HG03342 (cell line): ENCODE results near the gene FBXO21.
"Not testable (repeated sequence)": the region's sequence is repeated elsewhere in the genome, so short reads cannot be mapped to it uniquely, and the experiment has no call there.

Experiments
- ATAC-seq: cut with Tn5 transposase; IDR thresholded peaks from one replicate; pipeline ENCODE4 v1.9.1; 2021; ENCODE audit warnings: mild to moderate bottlenecking, moderate library complexity; ENCODE audit not compliant: unreplicated experiment

Gene FBXO21

DNA sequence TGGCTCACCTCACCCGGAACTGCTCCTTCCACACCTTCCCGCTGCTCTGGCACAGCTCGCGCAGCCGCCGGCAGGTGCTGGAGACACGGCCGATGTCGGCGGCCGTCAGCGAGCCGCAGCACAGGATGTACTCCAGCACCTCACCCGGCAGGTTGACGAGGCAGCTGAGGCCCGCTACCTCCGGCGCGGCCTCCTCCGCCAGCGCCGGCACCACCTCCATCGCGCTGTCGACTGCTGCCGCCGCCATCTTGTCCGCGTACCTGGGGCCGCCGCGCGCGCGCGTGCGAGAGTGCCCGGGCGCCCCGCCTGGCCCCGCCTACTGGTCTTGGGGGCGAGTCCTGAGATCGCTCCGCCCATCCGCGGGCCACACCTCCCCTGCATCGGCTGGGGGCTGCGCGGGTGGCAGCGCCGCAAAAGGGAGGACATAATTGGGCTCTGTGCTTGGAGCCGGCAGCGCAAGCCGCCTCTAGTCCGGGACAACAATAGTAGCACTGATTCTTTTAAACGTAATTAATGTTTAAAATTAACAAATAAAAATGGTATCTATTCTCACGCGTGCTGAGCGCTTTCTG is at the start of gene FBXO21:
Gene FBXO21, minus strand, starts transcription at position 261 of the 572 bp plus-strand sequence. Its CDS starts 14 bp downstream, at position 247.
- peak; percentile 90 for ATAC-seq

DNA sequence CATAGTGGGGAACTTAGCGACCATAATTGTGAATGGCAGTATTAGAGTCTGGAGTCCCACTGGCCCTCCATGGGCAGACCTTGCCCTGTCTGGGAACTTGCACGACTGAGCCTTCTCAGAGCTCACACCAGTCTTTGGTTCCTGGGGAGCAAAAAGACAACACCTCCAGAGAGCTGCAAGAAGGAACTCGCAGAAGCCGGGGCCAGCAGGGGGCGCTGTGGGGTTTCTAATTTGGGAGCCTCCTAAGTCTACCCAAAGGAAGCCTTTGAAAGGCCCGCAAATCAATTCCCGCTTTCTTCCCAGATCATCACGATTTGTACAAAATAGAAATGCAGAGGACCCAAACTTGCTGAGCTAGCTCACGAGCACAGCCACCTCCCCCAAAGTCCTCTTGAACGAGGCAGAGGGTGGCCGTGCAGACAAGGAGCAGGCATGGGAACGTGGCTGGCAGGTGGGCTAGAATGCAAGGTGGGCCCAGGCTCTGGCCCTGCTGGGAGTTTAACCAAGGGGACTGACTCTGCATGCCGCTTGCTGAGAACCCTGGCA is 46.3 kb upstream of the FBXO21 start:
- ATAC-seq: no peak

DNA sequence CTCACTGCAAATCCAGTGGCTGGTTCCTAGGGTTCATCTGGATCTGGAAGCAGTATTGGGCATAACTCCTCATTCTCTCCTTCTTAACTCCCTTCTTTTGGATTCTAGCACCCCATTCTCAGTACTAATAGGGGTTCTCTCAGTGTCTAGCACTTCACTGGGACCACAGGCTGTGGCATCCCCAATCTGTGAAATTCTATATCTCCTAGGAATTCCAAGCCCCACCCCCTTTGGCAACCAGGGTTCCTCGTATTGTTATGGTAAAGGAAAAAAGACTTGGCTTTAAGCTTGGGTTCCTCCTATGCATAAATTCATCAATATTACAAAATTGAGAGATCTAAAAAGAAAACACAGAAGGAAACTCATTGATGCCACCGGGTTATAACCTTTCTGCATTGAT is 45.0 kb upstream of the FBXO21 start:
- no peak for ATAC-seq

DNA sequence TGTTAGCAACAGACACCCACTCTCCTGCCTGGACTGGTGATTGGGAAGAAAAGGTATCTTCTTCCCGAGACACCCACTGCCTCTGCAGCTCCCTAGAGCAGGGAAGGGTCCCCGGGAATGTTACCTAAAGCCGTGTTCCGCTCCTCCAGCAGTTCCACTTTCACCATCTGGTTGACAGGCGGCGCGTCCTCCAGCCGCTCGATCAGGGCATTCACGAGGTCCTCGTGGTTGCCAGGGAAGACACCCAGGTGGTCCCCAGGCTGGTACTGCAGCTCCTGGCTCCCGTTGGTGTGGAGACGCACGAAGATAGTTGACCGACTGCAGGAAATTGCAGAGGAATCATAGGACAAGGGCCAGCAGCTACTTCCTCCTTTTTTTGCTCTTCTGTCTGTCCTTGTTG is 44.2 kb upstream of the FBXO21 start:
- ATAC-seq: no peak

- ATAC-seq: no peak
Measured at GRCh38 chr12:117231750-117232149, 41.5 kb upstream of the FBXO21 start.

DNA sequence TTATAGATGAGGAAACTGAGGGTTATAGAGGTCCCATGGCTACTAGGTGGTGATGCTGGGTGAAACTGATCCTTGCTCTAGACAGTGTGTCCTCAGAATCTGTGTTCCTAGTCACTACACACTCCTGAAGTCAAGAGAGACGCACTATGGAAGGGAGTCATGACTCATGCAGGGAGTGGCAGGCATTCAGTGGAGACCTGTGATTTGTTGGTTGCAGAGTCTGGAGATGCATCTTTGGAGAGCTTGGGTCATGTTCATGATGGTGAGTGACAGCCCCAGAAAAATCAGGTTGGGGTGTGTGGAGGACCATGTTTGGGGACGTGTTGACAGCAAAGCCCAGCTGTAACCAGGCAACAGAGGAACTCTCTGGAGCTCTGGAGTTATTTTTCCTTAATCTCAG is 38.0 kb upstream of the FBXO21 start:
- no peak for ATAC-seq

DNA sequence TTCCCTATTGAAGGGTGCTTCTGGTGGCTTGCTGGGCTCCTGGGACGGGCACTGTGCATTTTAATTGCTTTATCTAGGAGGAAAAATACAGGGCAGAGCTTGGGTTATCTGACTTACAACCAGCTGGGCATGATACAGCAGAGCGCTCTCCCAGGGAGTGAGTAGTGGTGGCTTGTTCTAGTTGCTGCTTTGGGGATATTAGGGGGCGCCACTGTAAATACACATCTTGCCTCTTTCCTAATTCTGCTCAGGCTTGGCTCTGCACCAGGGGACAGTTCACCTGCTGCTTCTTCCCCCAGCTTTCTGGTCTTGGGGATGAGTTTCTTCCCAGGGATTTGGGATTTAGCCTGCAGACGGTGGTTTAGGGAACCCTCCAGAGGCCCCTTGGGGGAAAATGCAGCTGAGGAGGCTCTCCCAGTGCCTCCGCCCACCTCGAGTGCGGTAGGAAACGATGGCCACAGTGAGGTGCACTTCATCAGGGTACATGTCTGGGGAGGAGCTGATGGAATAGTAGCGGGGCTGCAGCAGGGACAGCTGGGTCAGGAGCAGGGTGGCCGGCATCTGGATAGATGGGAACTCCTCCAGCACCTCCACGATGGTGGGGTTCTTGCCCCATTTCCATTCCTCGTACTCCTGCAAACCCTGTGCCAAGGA is 36.9 kb upstream of the FBXO21 start:
- ATAC-seq: no peak

- no peak for ATAC-seq
Measured at GRCh38 chr12:117226505-117226904, 36.2 kb upstream of the FBXO21 start.

DNA sequence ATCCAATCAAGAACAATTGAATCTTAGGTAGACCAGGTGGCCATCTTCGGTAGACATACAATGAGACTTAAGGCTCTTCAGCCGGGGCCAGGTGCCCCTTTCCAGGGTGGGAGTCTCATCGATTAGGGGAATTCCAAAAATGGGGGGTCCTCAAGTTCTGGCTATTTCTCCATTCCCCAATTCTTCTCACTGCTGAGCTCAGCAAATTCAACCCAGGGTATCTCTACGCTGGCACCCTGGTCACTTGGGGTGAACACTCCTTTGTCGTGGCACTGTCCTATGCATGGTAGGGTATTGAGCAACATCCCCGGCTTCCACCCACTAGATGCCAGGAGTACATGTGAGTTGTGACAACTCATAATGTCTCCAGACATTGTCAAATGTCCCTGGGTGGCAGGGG is 34.9 kb upstream of the FBXO21 start:
- ATAC-seq: no peak

DNA sequence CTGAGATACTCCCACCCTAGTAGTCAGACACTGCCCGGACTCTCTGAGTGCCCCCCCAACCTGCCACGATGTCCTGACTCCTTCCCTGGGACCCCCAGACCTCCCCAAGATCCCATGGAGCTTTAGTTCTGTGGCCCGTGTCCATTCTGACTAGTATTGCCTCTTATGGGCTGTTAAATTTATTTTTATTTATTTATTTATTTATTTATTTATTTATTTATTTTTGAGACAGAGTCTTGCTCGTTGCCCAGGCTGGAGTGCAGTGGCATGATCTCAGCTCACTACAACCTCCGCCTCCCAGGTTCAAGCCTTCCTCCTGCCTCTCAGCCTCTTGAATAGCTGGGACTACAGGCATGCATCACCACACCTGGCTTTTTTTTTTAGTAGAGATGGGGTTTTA is 30.7 kb upstream of the FBXO21 start:
- not testable (repeated sequence) for ATAC-seq

DNA sequence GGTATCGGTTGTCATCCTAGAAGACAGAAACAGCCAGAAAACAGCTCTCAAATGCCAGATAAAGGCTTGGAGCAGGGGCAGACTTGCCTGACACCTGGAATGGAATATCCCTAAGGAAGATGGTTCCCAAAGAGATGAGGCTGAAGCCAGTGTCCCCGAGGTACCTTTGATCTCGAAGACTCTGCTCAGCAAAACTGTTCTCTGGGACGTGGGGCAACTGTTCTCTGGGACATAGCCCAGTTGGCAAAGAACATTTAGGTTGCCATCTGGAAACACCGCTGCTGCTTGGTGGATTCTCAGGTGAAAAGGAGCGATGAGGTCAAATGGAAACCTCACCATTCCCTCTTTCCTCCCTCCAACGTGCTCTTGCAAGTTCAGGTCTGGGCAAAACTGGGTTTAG is 27.9 kb upstream of the FBXO21 start:
- ATAC-seq: no peak

DNA sequence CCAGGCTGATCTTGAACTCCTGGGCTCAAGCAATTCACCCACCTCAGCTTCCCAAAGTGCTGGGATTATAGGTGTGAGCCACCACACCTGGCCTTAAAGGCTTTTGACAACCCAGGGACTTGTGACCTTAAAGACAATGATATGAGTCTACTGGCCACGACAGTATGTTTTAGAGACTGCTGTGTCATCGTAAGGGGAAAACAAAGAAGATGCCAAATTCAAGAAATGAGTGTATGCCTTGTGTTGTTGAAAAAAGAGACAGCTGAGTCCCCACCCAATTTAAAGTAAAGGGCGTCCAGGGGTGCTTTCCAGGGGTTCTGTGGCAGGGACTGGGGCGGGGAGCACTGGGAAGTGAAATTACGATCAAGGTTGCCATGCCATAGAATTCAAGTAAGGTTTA is 26.4 kb upstream of the FBXO21 start:
- ATAC-seq: no peak

- ATAC-seq: no peak
Measured at GRCh38 chr12:117214797-117215196, 24.5 kb upstream of the FBXO21 start.

- ATAC-seq: no peak
Measured at GRCh38 chr12:117213295-117213808, 23.1 kb upstream of the FBXO21 start.

GRCh38 chr12:117212563-117213190 is 22.4 kb upstream of the FBXO21 start:
- ATAC-seq: no peak

DNA sequence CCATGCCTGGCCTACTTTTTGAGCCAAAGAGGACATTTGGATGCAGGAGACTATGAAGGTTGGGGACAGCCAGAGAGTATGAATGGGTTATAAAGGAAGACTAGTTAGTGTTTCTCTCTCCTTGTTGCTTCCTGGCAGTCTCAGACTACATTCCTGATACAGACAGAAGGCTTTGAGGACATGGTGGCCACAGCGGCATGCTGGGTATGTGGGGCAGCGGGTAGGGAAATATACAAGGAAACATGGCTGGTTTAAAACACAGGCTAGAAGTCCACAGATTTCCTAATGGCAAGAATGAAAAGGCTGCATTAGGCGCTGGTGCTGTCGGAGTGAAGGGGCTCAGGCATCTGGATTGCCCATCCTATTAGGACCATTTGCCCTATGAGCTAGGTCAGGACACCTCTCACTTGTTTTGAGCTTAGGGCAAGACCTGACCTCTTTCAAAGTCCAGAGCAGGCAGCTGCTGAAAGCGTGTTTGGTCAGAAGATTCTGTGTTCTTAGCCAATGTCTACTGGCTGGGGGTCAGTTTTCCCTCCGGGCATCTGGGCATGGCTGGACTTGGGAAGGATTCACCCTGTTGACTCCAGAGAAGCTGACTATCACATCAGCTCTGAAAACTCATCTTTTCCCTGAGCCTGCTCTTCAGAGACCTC is 20.1 kb upstream of the FBXO21 start:
- no peak for ATAC-seq

DNA sequence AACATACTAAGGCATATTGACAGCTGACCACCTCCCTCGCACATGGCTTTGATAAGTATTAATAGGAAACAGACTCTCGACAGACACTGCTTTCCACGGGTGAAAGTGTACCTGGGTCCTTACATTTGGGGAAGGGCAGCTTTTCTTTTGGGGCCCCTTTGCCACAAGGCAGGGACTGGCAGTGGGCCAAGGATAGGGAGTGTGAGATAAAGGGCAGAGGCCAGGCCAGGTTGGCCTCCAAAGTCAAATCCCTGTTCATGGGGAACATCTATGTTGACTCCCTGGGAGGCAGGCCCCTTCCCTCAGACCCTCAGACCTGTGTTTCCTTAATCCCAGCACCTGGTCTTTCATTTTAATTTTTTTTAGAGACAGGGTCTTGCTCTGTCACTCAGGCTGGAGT is 19.4 kb upstream of the FBXO21 start:
- ATAC-seq: no peak

DNA sequence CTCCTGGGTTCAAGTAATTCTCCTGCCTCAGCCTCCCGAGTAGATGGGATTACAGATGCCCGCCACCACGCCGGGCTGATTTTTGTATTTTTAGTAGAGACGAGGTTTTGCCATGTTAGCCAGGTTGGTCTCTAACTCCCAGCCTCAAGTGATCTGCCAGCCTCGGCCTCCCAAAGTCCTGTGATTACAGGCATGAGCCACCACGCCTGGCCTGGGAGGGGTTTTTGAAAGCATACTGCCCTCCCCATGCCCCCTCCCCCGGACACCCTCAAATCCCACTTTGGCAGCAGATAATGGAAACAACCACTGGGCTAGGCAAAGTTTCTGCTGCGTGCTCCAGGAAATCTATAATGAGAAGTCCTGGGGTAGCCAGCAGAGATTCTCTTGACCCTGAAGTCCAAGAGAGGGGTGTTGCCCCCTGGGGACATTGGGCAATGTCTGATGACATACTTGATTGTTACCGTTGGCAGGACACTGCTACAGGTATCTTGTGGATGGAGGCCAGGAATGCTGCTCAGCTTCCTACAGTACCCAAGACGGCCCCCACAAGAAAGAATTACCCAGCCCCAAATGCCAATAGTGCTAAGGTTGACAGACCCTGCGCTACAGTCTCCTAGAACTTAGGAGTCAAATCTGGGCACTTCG is 18.7 kb upstream of the FBXO21 start:
- ATAC-seq: no peak

- no peak for ATAC-seq
Measured at GRCh38 chr12:117208206-117208605, 17.9 kb upstream of the FBXO21 start.

DNA sequence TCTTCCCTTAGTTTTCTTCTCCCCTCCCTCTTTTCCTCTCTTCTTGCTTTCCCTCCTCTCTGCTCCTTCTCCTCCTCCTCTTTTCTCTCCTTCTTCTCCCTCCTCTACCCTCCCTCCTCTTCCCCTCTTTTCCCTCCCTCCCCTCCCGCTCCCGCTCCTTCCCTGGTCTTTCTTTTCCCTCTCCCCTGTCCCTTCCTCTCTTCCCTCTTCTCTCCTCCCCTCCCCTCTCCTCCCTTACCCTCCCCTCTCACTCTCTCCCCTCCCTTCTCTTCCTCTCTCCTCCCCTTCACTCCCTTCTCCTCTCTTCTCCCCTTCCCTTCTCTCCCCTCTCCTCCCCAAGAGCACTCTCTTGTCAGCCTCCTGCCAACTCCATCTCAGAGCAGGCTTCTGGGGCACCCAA is 17.4 kb upstream of the FBXO21 start:
- ATAC-seq: no peak

DNA sequence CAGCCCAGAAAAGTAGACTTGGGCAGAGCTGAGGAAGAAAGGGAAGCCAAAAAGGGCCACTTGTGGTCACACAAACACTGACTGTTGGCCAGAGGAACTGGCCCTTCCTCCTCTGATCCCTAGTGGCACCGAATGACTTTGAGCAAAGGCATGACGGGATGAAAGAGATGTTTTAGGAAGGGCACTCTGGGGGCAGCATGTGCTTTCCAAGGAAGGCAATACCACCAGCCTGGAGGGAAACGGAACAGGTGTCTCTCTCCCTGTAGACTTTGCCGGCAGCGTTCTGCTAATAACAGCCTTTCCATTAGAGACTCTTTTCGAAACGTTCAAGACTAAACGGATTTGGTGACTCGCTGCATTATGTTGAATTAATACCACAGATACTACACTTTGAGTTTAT is 12.3 kb upstream of the FBXO21 start:
- no peak for ATAC-seq
